A549 (cell line): ENCODE data around the gene CDK4. TPM values are rescaled to one million over a fixed set of nuclear protein-coding genes. Genes with fewer than 3 reads are reported as not detected.

Experiments
- ATAC-seq, 2 experiments: fragments of 200-7000 bp in 1 of 2; fragments of >200 bp in 1 of 2; cut with Nextera tagmentation in 1 of 2; cut with Tn5 transposase in 1 of 2; 3 replicates each; pipeline versions ENCODE4 v1.8.0 to v1.9.1; 2018 to 2020; ENCODE audit warnings: mild to moderate bottlenecking in 1 of 2, moderate library complexity in 1 of 2
- CTCF ChIA-PET: fragments of 300-600 bp; sonication (Branson Sonifier 250); formaldehyde crosslinking; extraction: SDS; loops from one replicate; lab custom pipeline; 2021; ENCODE audit warnings: antibody characterized with exemption, inconsistent platforms; lab: Yijun Ruan, JAX
- POLR2A ChIA-PET: fragments of 350-600 bp; formaldehyde crosslinking; extraction: SDS; loops from one replicate; lab custom pipeline; 2021; ENCODE audit warnings: antibody characterized with exemption, inconsistent platforms; lab: Yijun Ruan, JAX
- DNase-seq, 2 experiments: peaks; one replicate each; pipeline versions ENCODE4 v3.0.0 to v3.0.0-alpha.2; 2011 to 2016; ENCODE audit warnings: low read depth in 1 of 2, low spot score in 1 of 2
- FAIRE-seq: peaks from 2 replicates; lab custom pipeline; 2011; peaks lifted over from hg19 to GRCh38; lab: Jason Lieb, UNC
- H3K27ac ChIP-seq, 2 experiments: fragments of >200 bp; sonication (Bioruptor Twin); formaldehyde crosslinking; 3 replicates each; pipeline ENCODE4 v1.5.1; 2016 to 2017
- H3K4me1 ChIP-seq: fragments of >200 bp; sonication (Bioruptor Twin); formaldehyde crosslinking; 3 replicates; pipeline ENCODE4 v1.6.1; 2016
- H3K4me2 ChIP-seq: fragments of >200 bp; sonication (Bioruptor Twin); formaldehyde crosslinking; 3 replicates; pipeline ENCODE4 v1.6.1; 2016
- H3K4me3 ChIP-seq: fragments of >200 bp; sonication (Bioruptor Twin); formaldehyde crosslinking; 3 replicates; pipeline ENCODE4 v1.5.1; 2016
- H3K9me3 ChIP-seq: fragments of >200 bp; sonication (Bioruptor Twin); formaldehyde crosslinking; 3 replicates; pipeline ENCODE4 v1.6.1; 2016
- BHLHE40 ChIP-seq: IDR thresholded peaks from 2 replicates; pipeline ENCODE4 v1.6.1; 2012; ENCODE audit warnings: low read depth, low read length, inconsistent platforms
- CBX2 ChIP-seq: fragments of 200-600 bp; sonication (generic); IDR thresholded peaks from 2 replicates; pipeline ENCODE4 v1.6.1; 2016; ENCODE audit warnings: low read depth, mild to moderate bottlenecking, borderline replicate concordance
- CHD2 ChIP-seq: fragments of 150-350 bp; IDR thresholded peaks from 2 replicates; pipeline ENCODE4 v1.6.1; 2014; ENCODE audit warnings: low read length; ENCODE audit not compliant: partially characterized antibody
- CHD4 ChIP-seq: fragments of 200-600 bp; sonication (generic); IDR thresholded peaks from 2 replicates; pipeline ENCODE4 v1.6.1; 2016; ENCODE audit warnings: antibody characterized with exemption, mild to moderate bottlenecking, borderline replicate concordance
- FOSL2 ChIP-seq, 2 experiments: fragments of 450-650 bp in 1 of 2; fragments of >200 bp in 1 of 2; sonication (Bioruptor Twin) in 1 of 2; formaldehyde crosslinking; IDR thresholded peaks; 2 replicates each; pipeline versions ENCODE4 v1.5.0 to v1.6.1; 2016 to 2020; ENCODE audit warnings: mild to moderate bottlenecking in 1 of 2, moderate library complexity in 1 of 2
- HOXA7 ChIP-seq: fragments of 250-450 bp; sonication (Bioruptor Pico); IDR thresholded peaks from 2 replicates; pipeline ENCODE4 v1.5.0; 2020; ENCODE audit warnings: mild to moderate bottlenecking, moderate library complexity
- JUN ChIP-seq, 2 experiments: fragments of >200 bp; sonication (Bioruptor Twin); formaldehyde crosslinking; IDR thresholded peaks; 2 replicates in 1 of 2; 3 replicates in 1 of 2; pipeline ENCODE4 v1.6.1; 2016 to 2017
- MAFK ChIP-seq: fragments of 450-650 bp; IDR thresholded peaks from 2 replicates; pipeline ENCODE4 v1.6.1; 2014; ENCODE audit not compliant: partially characterized antibody
- MAZ ChIP-seq: fragments of 150-350 bp; IDR thresholded peaks from 2 replicates; pipeline ENCODE4 v1.6.1; 2014; ENCODE audit warnings: antibody characterized with exemption, low read depth, low read length, borderline replicate concordance
- POLR2AphosphoS2 ChIP-seq: conservative IDR thresholded peaks from 2 replicates; pipeline ENCODE4 v1.6.1; 2012; ENCODE audit warnings: low read length, improper control_type of control experiment, inconsistent platforms
- RNF2 ChIP-seq: fragments of 200-600 bp; sonication (generic); IDR thresholded peaks from 2 replicates; pipeline ENCODE4 v1.6.1; 2016; ENCODE audit warnings: low read depth, mild to moderate bottlenecking, antibody characterized with exemption, moderate library complexity, borderline replicate concordance
- SMC3 ChIP-seq: fragments of >200 bp; sonication (Bioruptor Twin); formaldehyde crosslinking; IDR thresholded peaks from 3 replicates; pipeline ENCODE4 v1.6.1; 2018; ENCODE audit warnings: inconsistent platforms
- ZC3H11A ChIP-seq: fragments of 450-650 bp; IDR thresholded peaks from 2 replicates; pipeline ENCODE4 v1.6.1; 2014; ENCODE audit warnings: antibody characterized with exemption, mild to moderate bottlenecking
- ZFP36 ChIP-seq: fragments of 450-650 bp; IDR thresholded peaks from 2 replicates; pipeline ENCODE4 v1.6.1; 2014; ENCODE audit warnings: borderline replicate concordance; ENCODE audit not compliant: partially characterized antibody
- ZSCAN20 ChIP-seq: fragments of 250-450 bp; sonication (Bioruptor Pico); IDR thresholded peaks from 2 replicates; pipeline ENCODE4 v1.8.0; 2022; ENCODE audit warnings: mild to moderate bottlenecking, moderate library complexity
- WGBS: methylation state at CpG from one replicate; pipeline ENCODE4 v1.1.6; 2017; ENCODE audit errors: missing lambda C conversion rate; 5-methylcytosine and 5-hydroxymethylcytosine counted together
- polyA plus RNA-seq, 4 experiments: library from polyadenylated mRNA; depleted of rRNA in 3 of 4; stranded (reverse); fragments of >200 nt; fragmentation: RNase III in 1 of 4; extraction: RNeasy Plus Mini Kit Qiagen cat#74134 plus additional on column Dnase treatment in 1 of 4; gene quantifications; 2 replicates in 3 of 4; 3 replicates in 1 of 4; pipeline ENCODE4 v1.2.3, GENCODE V29; 2011 to 2017
- TF ChIP-seq, protein P1 (sequence below): fragments of >200 bp; sonication (Bioruptor Twin); formaldehyde crosslinking; IDR thresholded peaks from 3 replicates; pipeline ENCODE4 v1.5.1; 2016
- TF ChIP-seq, protein P2 (sequence below): fragments of 250-450 bp; sonication (Bioruptor Pico); IDR thresholded peaks from 2 replicates; pipeline ENCODE4 v1.5.0; 2020; ENCODE audit warnings: low read depth, mild to moderate bottlenecking, moderate library complexity
- TF ChIP-seq, protein P3 (sequence below): fragments of 150-350 bp; IDR thresholded peaks from 2 replicates; pipeline ENCODE4 v1.6.1; 2014; ENCODE audit warnings: low read depth, mild to moderate bottlenecking, low read length

The CDK4 gene
- polyA plus RNA-seq, 2 of the 4 experiments (the other 2 are of a cell fraction) = 226 to 255 TPM

DNA sequence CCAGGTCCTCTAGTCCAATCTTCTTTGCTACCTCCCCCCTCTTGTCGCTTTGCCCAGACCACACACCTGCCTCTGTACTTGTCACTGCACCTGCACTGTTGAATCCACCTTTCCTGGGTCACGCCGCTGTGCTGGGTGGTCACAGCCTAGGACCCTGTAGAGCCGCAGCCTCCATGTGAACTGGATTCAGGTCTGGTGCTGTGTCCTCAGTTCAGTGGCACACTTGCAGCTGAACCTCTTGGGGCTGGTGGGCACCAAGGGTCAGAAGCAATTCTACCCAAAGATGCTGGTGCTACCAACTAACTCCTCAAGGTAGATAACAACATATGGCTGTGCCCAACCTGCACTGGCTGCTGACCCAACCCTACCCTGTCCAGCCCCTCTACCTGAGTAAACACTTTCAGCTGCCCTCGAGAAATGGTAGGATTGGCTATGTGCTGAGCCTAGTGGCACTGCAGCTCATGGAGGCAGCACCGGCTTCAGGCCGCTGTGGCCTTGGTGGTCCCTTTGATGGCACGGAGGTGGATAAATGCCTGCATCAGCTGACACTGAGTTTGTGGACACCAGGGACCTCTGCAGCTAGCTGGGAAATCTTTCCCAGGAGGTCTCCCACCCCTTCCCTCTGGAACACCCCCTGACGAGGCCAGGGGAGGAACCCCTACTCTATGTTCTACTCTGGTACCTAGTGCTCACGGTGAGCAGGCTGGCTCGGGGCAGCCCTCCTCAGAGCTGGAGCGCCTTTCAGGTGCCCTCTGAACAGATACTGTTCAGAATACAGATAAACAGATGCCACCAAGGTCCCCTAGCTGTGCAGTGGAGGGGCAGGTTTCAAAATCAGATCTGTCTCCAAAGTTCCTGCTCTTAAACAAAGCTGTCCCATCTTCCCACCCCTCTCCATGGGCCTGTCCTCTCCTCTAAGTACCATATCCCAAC lies 27.8 kb downstream of the CDK4 start:
- 78% methylated on average over 12 of the region's 12 CpGs for WGBS
- Histone ChIP-seq H3K4me3 (no peak overlapping the region), H3K9me3 (no peaks in the 10 kb centered on the region), H3K4me2 (no peak overlapping the region), H3K27ac (no peak overlapping the region), H3K4me1 (peaks cover 18% of the 10 kb centered on the region)
- no peak for DNase-seq
- POLR2A ChIA-PET = no interaction called here
- ATAC-seq = no peak
- CTCF ChIA-PET = interaction anchor here (0.6 to 13.8 kb wide), 9 partner anchors 11 to 142 kb away, joined by 3 to 242 read pairs (median 11); partner anchors contain the start of genes AGAP2, B4GALNT1 and CYP27B1
- no peak for TF ChIP-seq ZFP36
- TF ChIP-seq, protein P1, sequence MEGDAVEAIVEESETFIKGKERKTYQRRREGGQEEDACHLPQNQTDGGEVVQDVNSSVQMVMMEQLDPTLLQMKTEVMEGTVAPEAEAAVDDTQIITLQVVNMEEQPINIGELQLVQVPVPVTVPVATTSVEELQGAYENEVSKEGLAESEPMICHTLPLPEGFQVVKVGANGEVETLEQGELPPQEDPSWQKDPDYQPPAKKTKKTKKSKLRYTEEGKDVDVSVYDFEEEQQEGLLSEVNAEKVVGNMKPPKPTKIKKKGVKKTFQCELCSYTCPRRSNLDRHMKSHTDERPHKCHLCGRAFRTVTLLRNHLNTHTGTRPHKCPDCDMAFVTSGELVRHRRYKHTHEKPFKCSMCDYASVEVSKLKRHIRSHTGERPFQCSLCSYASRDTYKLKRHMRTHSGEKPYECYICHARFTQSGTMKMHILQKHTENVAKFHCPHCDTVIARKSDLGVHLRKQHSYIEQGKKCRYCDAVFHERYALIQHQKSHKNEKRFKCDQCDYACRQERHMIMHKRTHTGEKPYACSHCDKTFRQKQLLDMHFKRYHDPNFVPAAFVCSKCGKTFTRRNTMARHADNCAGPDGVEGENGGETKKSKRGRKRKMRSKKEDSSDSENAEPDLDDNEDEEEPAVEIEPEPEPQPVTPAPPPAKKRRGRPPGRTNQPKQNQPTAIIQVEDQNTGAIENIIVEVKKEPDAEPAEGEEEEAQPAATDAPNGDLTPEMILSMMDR = no peak
- FAIRE-seq = no peak

DNA sequence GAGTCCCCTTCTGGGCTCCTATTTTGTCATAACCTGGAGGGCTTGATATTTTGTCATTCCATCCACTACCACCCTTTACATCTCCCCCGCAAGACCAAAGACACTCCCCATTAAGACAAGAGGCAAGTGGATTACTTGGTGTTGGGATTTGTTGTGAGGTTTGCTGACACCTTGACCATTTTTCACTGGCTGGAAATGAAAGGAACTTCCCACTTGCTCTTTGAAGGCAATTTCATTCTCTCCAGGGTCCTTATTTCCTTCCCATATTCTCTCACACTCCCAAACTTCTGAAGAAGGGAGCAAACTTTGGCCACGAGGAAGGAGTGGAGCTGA lies 28.5 kb downstream of the CDK4 start:
- POLR2A ChIA-PET = no interaction called here
- CTCF ChIA-PET = interaction anchor here (0.6 to 13.8 kb wide), 6 partner anchors 10 to 141 kb away, joined by 3 to 242 read pairs (median 9); partner anchors contain the start of genes AGAP2 and B4GALNT1

DNA sequence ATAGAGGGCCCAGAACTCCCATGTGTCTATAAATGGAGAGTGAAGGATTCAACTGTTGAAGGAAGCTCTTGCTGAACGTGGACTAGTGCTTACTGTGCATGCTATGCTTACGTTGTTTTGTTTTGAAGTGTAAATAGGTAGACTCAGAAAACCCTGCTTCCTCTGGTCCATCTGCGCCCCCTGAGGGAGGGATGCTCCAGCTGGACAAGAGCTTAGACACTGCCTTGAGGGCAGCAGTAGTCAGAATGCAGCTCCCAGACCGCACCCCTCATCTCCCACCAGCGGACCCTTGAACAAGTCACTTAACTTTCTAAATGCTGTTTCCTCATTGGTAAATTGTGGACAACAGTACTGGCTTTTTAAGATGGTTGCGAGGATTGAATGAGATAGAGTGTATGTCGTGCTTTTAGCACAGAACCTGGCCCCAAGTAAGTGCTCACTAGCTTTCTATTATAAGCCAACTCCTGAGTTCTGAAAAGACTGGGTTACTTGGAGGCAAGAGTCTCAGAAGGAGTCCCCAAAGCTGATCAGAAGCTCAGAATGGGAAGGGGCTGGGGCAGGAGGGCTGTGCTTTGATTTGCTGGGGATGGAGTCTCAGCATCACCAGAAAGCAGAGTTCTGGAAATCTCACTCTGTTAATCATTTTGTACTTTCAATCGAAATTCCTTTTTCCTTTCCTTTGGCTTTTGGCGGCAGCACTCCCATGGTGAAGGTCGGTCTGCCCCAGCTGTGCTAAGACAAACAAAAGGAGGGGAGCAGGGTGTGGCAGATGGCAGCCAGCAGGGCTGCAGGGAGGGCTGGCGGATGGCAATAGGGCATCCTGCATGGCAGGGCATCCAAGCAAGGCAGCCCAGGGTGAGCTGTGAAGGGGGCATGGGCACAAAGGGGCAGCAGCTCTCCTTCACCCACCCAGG lies 29.1 kb downstream of the CDK4 start:
- no peak for TF ChIP-seq ZC3H11A
- TF ChIP-seq HOXA7 (CRISPR knock-in tag) = no peak
- no peak for TF ChIP-seq CBX2
- TF ChIP-seq SMC3 = no peak
- TF ChIP-seq, protein P2, sequence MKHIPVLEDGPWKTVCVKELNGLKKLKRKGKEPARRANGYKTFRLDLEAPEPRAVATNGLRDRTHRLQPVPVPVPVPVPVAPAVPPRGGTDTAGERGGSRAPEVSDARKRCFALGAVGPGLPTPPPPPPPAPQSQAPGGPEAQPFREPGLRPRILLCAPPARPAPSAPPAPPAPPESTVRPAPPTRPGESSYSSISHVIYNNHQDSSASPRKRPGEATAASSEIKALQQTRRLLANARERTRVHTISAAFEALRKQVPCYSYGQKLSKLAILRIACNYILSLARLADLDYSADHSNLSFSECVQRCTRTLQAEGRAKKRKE (CRISPR knock-in tag) = no peak
- TF ChIP-seq MAFK = no peak
- no peak for TF ChIP-seq BHLHE40
- TF ChIP-seq, protein P3, sequence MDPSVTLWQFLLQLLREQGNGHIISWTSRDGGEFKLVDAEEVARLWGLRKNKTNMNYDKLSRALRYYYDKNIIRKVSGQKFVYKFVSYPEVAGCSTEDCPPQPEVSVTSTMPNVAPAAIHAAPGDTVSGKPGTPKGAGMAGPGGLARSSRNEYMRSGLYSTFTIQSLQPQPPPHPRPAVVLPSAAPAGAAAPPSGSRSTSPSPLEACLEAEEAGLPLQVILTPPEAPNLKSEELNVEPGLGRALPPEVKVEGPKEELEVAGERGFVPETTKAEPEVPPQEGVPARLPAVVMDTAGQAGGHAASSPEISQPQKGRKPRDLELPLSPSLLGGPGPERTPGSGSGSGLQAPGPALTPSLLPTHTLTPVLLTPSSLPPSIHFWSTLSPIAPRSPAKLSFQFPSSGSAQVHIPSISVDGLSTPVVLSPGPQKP = no peak
- TF ChIP-seq CHD2 = no peak
- no peak for TF ChIP-seq MAZ
- no peak for TF ChIP-seq POLR2AphosphoS2
- TF ChIP-seq ZSCAN20 (CRISPR knock-in tag) = no peak
- TF ChIP-seq FOSL2 (IDR thresholded peaks at IDR 0.05) = no peak
- no peak for TF ChIP-seq FOSL2 (CRISPR knock-in tag; IDR thresholded peaks at IDR 0.05)
- TF ChIP-seq CHD4 = no peak
- no peak for ATAC-seq
- ChIA-PET CTCF (interaction anchor here (0.6 to 13.8 kb wide), 6 partner anchors 9 to 141 kb away, joined by 3 to 242 read pairs (median 9); partner anchors contain the start of gene AGAP2), POLR2A (no interaction called here)
- FAIRE-seq = no peak
- Histone ChIP-seq H3K4me3 (no peak overlapping the region), H3K4me1 (peaks cover 18% of the 10 kb centered on the region), H3K9me3 (no peaks in the 10 kb centered on the region), H3K27ac (no peak overlapping the region), H3K4me2 (no peak overlapping the region)
- 61% methylated on average over 11 of the region's 11 CpGs for WGBS
- no peak for DNase-seq

More for the DNA sequence above, 28.5 kb downstream of the CDK4 start:
- Histone ChIP-seq H3K4me1 (peaks cover 18% of the 10 kb centered on the region), H3K4me3 (no peak overlapping the region), H3K4me2 (no peak overlapping the region), H3K27ac (no peak overlapping the region)
- DNase-seq = no peak
- TF ChIP-seq, protein P2 (CRISPR knock-in tag) = no peak
- TF ChIP-seq, protein P3 = no peak
- TF ChIP-seq JUN (IDR thresholded peaks at IDR 0.05) = no peak
- TF ChIP-seq RNF2 = no peak
- TF ChIP-seq, all 56 proteins: peak for 0
- no peak for ATAC-seq
- no peaks in the 10 kb centered on the region for H3K9me3 ChIP-seq
- FAIRE-seq = no peak
- 44% methylated on average over 2 of the region's 2 CpGs for WGBS
